K562 (cell line): ENCODE results near the gene USH2A. TPM values are rescaled to one million over a fixed set of nuclear protein-coding genes. Genes with fewer than 3 reads are reported as not detected.

Source experiments
- HCFC1 ChIP-seq: IDR thresholded peaks from 2 replicates; pipeline ENCODE4 v1.6.1; 2012; ENCODE audit warnings: low read depth, low read length, improper control_type of control experiment
- MYC ChIP-seq, 2 experiments: fragments of 250-450 bp in 1 of 2; sonication (Bioruptor Pico) in 1 of 2; IDR thresholded peaks; 2 replicates each; pipeline versions ENCODE4 v1.5.1 to v1.6.1; 2012 to 2021; ENCODE audit warnings: low read depth in 2 of 2, borderline replicate concordance in 1 of 2, improper control_type of control experiment in 1 of 2, low read length in 1 of 2, mild to moderate bottlenecking in 1 of 2, moderate library complexity in 1 of 2
- SMARCA4 ChIP-seq: fragments of 450-650 bp; IDR thresholded peaks from 2 replicates; pipeline ENCODE4 v1.6.1; 2016
- ZEB2 ChIP-seq: fragments of 450-650 bp; IDR thresholded peaks from 2 replicates; pipeline ENCODE4 v1.6.1; 2016
- ZZZ3 ChIP-seq: fragments of 450-650 bp; IDR thresholded peaks from 2 replicates; pipeline ENCODE4 v1.6.1; 2016; ENCODE audit warnings: antibody characterized with exemption, mild to moderate bottlenecking, moderate library complexity
- polyA plus RNA-seq, 8 experiments: library from polyadenylated mRNA; depleted of rRNA in 4 of 8; stranded (reverse) in 5 of 8; unstranded in 3 of 8; fragments of >200 nt; fragmentation: Nextera tagmentation in 2 of 8; fragmentation: Illumina TruSeq in 1 of 8; extraction: Ambion mirVana in 2 of 8; extraction: Trizol in 1 of 8; gene quantifications; 2 replicates each; pipeline versions ENCODE4 v1.2.1 to v1.2.3, GENCODE V29; 2011 to 2014; ENCODE audit warnings: inconsistent platforms in 1 of 8, missing spikeins in 1 of 8
- total RNA-seq, 7 experiments: library from RNA; depleted of rRNA in 6 of 7; stranded (reverse); fragments of >200 nt in 6 of 7; fragmentation: Illumina TruSeq in 2 of 7; extraction: Trizol in 2 of 7; gene quantifications; 2 replicates each; pipeline versions ENCODE4 v1.2.1 to v1.2.3, GENCODE V29; 2011 to 2021; ENCODE audit warnings: low replicate concordance in 1 of 7
- TF ChIP-seq, protein P1 (sequence below): fragments of 450-650 bp; IDR thresholded peaks from 2 replicates; pipeline ENCODE4 v1.6.1; 2016; ENCODE audit warnings: low read depth

The USH2A gene
- total and polyA plus RNA-seq, 9 of the 15 experiments (the other 6 are each of a cell fraction or from before 2014, with no cell fraction given), result under 0.01 TPM; not detected in 7

GRCh38 chr1:216458812-216459211 lies 35.6 kb upstream of the USH2A start (continued):
- TF ChIP-seq ZZZ3 (no peak), ZEB2 (no peak), HCFC1 (no peak), SMARCA4 (no peak), MYC (IDR thresholded peaks at IDR 0.05; ENCODE audit: low read depth, low read length) (no peak), MYC (CRISPR knock-in tag; IDR thresholded peaks at IDR 0.05; ENCODE audit: borderline replicate concordance, low read depth) (no peak)
- TF ChIP-seq, protein P1, sequence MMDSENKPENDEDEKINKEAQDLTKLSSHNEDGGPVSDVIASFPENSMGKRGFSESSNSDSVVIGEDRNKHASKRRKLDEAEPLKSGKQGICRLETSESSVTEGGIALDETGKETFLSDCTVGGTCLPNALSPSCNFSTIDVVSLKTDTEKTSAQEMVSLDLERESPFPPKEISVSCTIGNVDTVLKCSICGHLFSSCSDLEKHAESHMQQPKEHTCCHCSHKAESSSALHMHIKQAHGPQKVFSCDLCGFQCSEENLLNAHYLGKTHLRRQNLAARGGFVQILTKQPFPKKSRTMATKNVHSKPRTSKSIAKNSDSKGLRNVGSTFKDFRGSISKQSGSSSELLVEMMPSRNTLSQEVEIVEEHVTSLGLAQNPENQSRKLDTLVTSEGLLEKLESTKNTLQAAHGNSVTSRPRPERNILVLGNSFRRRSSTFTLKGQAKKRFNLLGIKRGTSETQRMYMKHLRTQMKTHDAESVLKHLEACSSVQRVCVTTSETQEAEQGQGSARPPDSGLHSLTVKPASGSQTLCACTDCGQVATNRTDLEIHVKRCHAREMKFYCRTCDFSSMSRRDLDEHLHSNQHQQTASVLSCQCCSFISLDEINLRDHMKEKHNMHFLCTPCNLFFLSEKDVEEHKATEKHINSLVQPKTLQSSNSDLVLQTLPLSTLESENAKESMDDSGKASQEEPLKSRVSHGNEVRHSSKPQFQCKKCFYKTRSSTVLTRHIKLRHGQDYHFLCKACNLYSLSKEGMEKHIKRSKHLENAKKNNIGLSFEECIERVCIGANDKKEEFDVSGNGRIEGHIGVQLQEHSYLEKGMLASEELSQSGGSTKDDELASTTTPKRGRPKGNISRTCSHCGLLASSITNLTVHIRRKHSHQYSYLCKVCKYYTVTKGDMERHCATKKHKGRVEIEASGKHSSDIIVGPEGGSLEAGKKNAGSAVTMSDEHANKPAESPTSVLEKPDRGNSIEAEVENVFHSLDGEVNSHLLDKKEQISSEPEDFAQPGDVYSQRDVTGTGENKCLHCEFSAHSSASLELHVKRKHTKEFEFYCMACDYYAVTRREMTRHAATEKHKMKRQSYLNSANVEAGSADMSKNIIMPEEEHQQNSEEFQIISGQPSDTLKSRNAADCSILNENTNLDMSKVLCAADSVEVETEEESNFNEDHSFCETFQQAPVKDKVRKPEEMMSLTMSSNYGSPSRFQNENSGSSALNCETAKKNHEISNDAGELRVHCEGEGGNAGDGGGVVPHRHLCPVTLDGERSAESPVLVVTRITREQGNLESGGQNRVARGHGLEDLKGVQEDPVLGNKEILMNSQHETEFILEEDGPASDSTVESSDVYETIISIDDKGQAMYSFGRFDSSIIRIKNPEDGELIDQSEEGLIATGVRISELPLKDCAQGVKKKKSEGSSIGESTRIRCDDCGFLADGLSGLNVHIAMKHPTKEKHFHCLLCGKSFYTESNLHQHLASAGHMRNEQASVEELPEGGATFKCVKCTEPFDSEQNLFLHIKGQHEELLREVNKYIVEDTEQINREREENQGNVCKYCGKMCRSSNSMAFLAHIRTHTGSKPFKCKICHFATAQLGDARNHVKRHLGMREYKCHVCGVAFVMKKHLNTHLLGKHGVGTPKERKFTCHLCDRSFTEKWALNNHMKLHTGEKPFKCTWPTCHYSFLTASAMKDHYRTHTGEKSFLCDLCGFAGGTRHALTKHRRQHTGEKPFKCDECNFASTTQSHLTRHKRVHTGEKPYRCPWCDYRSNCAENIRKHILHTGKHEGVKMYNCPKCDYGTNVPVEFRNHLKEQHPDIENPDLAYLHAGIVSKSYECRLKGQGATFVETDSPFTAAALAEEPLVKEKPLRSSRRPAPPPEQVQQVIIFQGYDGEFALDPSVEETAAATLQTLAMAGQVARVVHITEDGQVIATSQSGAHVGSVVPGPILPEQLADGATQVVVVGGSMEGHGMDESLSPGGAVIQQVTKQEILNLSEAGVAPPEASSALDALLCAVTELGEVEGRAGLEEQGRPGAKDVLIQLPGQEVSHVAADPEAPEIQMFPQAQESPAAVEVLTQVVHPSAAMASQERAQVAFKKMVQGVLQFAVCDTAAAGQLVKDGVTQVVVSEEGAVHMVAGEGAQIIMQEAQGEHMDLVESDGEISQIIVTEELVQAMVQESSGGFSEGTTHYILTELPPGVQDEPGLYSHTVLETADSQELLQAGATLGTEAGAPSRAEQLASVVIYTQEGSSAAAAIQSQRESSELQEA, result no peak
